Kasumi-1 (cell line): ENCODE results near the gene COL13A1.

Experiments
- DNase-seq, 2 experiments: peaks; one replicate each; lab custom pipeline; 2025; lab: John Stamatoyannopoulos, UW

The COL13A1 gene

DNA sequence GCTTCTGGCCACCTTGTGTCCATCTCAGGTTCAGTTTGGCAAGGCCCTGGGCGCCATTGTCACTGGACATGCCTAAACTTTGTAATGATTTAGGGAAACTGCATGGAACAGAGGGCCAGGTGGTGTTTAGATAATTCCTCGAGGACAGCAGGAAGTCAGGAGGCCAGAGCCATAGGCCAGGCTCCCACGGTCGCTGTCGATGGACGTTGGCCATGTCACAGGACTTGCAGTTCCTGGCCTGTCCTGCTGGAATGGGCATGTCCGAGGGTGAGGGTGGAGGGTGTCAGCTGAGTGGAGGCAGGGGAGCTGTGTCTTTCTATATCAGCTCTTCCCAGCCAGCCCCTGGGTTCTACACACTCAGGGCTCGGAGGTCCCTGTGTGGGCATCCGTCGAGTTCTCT, 143.1 kb downstream of the COL13A1 start:
- no peak for DNase-seq

DNA sequence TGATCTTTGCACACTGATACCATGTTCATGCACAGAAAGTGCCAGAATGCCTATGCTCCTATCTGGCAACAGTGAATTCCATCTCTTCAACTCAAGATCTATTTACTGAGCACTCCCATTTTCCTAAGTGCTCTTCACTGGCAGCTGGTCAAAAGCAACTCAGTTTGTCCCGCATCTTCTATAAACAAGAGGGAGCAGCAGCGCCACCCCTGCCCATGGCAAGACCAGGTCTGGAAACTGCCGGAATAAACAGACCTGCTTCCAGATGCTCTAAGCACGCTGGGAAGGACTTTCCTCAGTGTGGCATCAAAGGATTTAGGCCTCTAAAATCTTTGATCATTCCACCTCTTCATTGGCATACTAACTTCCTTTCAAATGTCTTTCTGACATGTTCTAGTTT, 146.6 kb downstream of the COL13A1 start:
- no peak for DNase-seq

DNA sequence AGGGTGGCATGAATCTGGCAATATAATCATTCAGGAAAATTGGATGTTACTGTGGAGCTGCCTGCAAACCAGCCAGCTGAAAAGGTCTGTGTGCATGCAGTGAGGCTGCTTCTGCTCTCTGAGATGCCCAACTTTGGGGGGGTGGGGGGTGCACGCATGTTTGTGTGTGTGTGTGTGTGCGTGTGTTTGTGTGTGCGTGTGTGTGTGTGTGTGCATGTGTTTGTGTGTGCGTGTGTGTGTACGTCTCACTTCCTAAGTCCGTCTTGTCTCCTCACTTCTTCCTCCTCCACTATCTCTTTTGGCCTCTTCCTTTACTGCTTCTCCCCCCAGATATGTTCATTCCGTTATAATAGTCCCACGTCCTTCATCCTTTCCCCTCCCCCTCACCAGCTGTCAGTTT, 148.1 kb downstream of the COL13A1 start:
- no peak for DNase-seq

DNA sequence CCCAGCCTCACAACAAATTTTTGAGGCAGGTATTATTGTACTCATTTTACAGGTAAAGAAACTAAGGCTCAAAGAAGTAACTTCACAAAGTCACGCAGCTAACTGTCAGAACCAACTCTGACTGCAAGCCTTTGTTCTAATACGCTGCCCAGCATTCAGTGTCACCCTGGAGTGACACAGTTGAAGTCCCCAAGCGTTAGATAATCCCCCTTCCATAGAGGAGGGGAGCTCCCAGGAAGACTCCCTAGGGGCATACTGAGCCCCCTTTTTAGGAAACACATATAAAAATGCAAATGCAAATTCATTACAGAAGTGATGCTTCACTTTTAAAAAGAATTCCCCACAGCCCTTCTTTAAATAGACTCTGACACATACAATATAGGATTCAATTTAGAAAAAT, 150.0 kb downstream of the COL13A1 start:
- no peak for DNase-seq

DNA sequence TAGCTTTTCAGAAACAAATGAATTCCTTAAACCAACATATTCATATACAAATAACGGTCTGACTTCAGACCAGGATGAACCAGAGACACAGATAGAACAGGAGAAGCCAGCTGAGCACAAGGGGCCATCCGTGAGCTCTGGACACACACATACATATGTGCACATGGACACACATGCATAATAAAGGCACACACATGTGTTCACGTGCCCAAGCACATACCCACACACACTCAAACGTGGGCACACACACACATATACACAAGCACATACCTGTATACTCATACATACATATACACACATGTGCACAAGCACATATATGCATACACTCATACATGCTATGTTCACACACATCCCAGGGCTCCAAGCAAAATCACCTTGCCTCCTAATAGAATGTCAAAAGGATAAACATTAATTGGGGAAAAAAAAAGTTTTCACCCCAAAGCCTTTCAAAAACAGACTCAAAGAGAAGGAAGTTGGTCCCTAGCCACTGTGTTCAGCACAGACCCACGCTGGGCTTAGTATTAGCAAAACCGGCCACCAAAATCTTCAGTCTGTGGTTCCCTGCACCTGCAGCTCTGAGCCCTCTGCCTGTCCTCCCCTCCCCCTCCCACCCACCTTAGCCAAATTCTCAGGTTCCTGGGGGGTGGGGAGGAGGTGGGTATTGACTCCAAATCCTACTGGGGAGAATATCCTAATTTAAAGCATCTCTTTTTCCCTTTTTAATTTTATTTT, 150.5 kb downstream of the COL13A1 start:
- no peak for DNase-seq

DNA sequence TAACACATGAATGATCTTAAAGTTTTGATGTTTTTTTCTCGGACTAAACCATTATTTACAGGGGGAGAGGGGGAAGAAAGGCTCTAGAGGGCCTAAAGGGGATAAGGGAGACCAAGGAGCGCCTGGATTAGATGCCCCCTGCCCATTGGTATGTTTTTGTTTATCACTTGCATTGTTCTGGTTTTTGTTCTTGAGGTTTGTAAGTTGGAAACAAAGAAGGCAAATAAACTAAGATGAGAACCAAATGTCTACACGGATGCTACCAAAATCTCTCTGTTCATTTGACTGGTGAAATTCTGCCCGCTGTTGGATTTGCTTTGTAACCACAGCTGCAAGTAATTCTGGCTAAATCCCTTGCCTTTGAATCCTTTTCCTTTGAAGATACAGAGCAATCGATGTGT, 151.1 kb downstream of the COL13A1 start:
- DNase-seq: no peak

DNA sequence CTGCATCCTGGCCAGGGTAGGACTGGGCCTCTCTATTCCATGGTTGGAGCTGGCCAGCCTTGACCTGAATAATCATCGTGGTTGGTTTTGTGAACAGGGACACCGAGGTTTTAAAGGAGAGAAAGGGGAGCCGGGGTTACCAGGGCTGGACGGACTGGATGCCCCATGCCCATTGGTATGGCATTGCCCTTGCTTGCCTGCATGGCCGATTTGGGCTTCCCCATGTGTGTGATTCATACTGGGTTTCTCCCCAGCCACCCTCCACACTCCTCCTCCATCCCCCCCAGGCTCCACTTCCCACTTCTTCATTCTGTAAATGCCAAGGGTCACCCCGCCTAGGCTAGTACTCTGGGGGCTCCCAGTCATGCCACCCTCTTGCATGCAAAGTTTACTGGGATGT, 152.1 kb downstream of the COL13A1 start:
- DNase-seq: no peak

DNA sequence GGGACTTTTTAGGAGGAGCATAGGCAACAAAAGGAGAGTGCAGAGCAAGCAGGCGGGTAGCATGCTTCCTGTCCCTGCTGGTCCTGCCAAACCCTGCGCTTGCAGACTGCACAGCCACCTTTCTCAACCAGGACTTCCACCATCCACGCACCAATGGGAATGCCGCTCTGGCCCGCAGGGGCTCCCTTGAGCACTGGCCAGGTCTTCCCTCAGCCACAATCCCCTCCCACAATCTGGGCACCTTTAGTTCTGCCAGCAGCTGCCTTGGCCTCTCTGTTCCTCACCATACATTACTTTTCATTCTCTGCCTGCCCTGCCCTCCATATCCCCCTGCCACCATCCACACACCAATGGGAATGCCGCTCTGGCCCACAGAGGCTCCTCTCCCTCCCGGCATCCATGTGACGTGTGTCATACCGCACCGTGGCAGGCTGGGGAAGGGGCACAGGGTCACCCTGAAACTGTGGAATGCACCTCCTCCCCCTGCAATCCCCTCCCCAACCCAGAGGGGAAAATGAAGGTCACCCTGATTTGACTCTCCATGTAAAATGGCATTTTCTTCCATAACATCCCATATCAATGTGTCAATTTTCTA, 153.6 kb downstream of the COL13A1 start:
- DNase-seq: no peak

DNA sequence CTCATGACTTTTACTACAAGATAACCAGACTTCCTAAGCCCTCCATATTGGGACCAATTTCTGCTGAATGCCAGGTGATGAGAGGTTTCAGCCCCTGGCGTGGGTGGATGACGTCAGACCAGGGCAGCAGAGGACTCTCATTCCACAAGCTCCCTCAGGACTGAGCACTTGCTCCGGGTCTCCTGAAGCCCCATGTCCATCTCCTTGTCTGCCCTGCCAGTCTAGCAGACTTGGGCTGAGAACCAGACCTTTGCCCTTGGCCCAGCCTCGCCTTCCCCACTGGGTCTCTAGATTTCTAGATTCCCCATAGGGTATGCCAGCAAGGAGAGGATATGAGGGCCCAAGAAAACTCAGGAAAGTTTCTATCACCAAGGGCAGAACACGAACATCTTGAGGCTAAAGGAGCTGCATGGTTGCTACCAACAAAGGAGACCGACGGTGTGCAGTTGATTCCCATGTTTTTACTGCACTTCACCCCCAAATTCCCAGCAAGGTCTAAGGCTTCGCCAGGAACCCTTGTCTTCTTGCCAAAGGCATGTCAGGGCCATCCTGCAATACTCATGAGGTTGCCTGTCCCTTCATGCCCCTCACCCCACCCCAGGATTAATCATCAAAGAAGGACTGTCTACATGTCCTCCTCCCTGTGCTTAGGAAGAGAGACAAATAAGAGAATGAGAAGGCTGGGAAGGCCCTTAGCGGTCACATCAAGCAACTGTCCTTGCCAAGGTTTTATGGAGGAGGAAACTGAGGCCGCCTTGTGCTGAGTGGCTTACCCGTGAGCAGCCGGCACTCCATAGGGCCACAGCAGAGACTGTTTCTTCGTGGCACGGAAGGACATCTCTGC, 154.4 kb downstream of the COL13A1 start:
- no peak for DNase-seq

DNA sequence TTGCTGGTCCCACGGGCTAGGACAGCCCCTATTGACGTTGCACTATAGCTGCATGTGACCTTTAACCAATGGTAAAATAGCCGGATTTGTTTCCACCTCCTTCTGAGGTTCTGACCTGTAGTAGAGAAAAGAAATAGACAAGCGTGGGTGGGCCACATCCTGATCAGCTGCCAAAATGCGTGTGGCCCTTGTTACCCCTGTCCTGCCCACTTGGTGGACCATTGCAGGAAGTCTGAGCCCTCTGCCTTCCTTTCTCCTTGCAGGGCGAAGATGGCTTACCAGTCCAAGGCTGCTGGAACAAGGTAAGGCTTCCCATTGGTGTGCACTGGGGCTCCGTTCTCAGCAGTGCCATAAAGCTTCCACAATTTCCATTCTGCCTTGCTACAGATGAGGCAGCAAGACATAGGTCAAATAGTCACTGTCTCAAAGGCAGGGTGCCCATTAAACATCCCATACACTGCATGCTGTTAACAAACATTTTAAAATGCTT, 155.1 kb downstream of the COL13A1 start:
- no peak for DNase-seq

DNA sequence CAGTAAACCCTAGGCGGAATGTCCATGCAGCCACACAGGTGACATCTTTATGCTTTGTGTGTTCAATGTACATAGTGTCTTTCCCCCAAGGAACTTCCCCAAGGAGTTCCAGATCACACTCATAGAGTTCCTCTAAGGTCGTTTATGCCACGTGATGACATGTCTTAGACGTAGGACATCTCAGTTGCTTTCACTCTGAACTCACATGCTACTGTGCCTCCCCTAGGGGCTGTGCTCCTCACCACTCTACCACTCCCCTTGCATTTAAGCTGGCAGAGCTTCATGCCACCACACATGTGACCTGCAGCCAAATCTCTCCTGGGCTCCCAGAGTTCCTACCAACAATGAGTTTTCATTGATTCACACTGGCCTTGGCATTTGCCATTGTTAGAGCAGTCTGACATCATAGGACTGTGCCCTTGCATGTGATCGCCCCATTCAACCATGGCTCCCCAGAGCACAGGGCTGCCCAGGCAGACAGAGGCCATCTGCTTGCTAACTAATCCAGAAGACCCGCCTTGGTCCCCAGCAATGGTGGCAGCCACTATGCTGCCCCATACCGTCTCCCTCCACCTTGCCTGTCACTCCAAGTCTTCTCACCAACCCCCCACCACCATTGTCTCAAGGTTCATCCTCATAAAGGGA, 155.7 kb downstream of the COL13A1 start:
- no peak for DNase-seq

DNA sequence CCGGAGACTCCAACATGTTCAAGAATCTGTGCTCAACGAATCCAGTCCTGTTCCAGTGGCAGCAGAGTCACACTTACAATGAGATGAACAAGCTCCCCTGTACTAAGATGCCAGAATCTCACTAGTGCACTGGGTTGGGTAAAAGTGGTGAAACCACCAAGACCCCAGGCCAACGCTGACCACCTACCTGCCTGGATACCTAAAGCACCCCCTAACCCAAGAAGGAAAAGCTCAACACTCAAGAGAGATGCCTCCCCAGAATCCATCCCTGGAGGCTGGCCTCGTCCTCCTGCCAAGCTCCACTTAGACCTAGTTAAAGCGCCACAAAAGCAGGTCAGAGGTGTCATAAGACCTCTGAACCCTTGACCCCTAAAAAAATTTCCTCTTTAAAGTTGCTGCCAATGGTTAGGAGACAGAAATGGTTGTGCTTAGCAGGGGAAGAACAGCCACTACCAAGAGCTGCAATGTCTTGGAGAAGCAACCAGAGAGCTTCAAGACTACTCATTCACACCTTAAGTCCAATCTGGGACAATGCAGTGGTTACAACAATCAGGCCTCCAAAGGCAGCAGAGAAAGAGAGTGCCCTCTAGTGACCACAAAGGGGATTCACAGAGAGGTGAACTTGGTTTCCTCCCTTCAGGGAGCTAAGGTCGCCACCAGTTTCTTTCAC, 156.3 kb downstream of the COL13A1 start:
- DNase-seq: peak; percentile 71 to 75

DNA sequence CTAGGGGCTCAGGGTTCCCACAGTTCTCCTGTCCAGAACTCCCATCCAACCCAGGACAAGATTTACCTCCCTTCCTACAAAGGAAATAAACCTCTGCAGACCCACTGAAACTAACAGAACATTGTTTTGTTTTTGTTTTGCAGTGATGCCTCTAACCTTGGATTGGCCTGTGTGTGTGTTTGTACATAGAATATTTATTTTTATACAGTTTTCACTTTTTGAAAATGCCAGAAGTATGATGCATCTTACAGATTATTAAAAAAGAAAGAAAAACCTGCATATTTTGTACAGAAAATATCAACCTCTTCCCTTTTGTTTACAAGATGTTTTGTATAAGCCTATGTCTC, 156.8 kb downstream of the COL13A1 start:
- DNase-seq: no peak

DNA sequence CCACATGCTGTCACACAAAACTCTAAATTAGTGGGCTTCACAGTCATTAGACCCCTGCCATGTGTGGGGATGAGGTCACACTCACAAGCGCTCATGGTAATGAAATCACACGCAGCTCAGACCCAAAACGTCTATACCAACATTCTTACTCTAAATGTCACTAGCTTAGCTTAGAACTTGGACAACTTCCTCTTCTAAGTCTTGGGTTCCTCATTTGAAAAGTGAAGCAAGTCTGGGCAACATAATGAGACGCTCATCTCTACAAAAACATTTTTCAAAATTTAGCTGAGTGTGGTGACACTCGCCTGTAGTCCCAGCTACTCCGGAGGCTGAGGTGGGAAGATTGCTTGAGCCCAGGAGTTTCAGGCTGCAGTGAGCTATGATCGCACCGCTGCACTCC, 158.2 kb downstream of the COL13A1 start:
- DNase-seq: peak; percentile 97 to 99

DNA sequence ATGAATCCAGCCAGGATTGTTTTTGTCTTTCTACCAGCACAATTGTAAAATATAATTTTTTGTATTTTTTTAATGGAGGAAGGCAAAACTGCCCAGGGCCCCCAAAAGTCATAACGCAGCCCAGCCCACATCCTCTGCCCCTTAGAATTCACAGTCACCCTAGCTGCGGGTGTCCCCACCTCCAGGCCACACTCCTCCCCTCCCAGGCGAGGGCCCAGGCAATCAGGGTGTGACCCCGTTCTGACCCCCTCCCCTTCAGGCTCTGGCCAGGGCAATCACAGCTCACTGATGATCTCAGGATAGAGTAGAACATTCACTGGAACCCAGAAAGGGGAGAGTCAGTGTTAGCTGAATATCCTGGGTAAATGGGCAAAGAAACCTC, 158.9 kb downstream of the COL13A1 start:
- DNase-seq: no peak

DNA sequence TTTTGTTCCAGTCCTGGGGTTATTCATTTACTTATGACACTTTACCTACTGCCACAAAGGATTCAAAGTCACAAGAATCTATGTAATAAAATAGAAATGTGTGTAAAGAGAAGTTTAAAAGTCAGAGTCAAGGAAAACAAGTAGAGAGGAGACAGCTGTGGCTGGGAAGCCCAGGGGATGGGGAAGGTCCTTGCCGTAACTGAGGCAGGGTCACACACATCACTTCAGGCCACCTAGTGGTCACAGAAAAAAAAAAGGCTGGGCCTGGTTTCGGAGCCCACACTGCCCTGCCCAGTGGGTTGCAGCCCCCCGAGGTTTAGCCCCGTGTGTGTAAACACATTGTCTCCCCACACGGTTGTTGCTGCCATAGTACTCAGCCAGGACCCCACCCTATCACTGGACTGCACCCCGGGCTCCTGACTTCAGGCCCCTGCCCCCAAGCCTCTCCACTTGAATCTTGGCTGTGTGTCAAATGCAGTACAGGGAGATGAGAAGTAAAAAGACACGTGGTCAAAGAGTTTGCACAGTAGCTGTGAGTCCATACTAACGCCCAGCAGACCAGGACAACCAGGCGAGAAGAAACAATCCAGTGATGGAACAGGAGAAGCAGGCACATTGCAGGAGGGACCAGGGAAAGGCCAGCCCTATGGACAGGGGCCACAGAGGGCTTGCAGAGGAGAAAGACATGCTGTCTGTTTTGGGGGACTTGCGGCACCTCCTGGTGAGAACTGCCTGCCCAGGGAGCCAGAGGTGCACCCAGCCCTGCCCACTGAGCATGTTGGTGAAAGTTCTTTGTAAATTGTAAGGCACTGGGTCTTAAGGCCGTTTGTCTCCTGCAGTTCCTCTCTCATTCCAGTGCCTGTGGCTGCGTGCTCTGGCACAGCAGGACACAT, 159.5 kb downstream of the COL13A1 start:
- DNase-seq: peak; percentile 14 to 15

DNA sequence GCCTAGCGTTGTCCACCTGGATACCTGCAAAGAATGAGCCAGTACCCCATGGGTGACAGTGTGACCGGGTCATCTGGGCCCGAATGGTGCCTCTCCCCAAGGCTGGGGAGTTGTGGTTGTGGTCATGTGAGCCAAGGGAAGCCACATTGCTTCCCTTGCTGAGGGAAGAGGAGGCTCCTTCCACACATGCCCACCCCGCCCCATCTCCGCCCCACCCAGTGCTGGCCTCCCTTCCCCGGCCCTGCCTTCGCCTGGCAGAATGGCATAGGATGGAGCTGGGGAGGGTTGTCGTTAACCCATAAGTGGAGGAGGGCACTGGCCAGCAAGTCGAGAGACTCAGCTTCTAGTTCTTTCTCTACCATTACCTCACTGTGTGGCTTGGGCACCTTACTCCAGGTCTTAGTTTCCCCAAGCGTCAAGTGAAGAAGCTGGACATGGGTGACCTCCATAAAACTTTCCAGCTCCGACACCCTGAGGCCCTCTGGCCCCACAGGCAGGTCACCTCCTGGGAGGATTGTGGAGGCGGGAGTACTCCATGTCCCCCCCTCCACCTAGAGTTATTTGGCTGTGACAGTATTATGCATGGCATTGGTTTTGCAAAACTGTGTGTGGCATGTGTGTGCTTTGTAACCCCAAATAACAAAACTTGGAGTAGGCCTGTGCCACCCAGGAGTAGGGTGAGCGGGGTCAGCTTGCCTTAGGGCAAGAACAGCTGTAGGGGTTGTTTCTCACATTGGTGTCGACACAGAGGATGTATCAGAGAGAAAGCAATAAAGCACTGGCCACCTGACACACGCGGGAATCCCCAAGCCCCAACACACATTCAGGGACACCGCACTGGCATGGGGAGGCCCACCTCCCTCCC, 160.4 kb downstream of the COL13A1 start:
- no peak for DNase-seq

DNA sequence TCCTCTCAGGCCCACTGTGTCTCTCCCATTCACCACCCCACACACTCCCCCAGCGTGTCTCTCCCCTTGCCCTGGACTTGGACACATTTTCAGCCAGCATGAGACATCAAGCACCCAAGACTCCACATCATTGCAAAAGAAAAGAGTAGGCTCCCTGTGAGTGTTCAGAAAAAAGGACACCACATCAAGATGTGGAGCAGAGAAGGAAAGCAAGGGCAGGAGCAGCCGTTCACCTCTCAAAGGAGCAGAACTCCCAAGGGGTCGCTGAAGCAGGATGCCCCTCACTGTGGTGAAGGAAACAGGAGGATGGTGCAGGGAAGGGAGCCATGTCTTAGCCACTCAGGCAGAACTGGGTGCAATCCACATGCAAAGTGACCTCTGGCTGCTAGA, 161.0 kb downstream of the COL13A1 start:
- no peak for DNase-seq

DNA sequence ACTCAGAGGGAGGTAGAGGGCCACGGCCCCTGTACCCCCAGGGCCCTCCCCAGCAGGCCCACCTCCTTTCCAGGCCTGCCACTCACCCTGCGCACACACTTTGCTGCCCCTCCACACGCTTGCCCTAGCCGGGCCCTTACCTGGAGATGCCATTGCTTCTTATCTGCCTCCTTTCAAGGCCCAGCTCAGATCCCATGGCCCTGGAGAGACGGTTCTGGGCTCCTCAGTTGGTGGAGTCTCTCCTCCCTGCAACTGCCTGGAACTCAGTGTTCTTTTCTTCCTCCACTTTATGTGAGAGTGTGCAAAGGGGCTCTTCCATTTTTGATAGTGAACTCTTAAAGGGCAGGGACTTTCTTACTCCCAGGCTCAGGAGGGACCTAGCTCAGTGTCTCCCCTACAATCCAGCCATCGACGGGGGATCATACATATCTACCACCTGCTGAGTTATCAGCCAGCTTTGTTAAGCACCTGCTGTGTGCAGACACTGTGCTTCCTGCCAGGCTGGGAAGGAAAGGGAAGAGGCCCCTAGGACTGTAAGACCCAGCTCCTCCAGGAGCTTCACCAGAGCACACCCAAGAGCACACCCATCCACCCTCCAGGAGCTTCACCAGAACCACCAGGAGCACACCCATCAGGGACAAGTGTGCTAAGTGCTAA, 161.6 kb downstream of the COL13A1 start:
- DNase-seq: no peak
